ENCODE measurements around the gene GYPC.

Gene GYPC

GRCh38 chr2:126676221-126677175 lies 20.5 kb downstream of the GYPC start:
- TF ChIP-seq CTCF (IDR thresholded peaks at IDR 0.05), result no peak

- no peak for TF ChIP-seq CTCF (IDR thresholded peaks at IDR 0.05)
These were observed 21.2 kb downstream of the GYPC start for GRCh38 chr2:126677176-126677538.

GRCh38 chr2:126678269-126679065 lies 22.5 kb downstream of the GYPC start:
- TF ChIP-seq CTCF (IDR thresholded peaks at IDR 0.05), result no peak

DNA sequence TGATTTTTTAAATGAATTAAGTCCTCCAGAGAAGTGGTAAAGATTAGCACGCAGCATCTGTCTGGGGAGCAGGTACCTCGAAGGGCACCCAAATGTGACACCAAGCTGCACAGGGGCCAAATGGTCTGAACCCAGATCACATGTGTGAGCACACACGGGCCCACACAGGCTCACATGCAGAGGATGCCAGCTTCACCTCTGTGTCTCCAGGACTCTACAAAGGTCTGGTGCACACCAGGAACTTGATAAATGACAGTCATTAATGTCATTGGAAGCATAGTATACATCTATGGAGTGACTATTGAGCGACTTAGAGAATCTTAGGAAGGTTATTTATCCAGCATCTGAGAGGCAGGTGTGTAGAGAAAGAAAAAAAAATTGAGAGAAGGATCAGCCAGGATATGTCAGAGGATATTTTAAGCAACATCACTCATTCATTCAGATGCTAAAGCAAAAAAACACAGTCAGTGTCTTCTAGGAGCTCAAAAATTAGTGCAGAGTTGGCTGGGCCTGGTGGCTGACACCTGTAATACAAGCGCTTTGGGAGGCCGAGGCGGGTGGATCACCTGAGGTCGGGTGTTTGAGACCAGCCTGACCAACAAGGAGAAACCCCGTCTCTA lies 23.2 kb downstream of the GYPC start:
- no peak for TF ChIP-seq CTCF (IDR thresholded peaks at IDR 0.05)

DNA sequence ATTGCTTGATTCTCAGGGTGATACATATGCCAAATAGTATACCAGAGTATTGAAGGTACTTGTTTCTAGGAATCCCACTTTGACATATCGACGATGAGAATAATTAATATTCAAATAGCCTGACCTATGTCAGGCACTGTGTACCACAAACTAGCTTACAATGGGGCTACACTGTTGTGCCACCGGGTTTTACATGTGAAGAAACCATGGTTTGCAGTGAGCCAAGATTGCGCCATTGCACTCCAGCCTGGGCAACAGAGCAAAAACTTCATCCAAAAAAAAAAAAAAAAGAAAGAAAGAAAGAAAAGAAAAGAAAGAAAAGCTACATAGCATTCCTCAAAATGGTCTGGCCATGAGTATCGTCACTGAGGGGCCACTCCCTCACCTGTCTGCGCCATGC lies 25.5 kb downstream of the GYPC start:
- no peak for TF ChIP-seq CTCF (IDR thresholded peaks at IDR 0.05)

- TF ChIP-seq CTCF (IDR thresholded peaks at IDR 0.05), result no peak
These were observed 29.7 kb downstream of the GYPC start for GRCh38 chr2:126685629-126686028.

DNA sequence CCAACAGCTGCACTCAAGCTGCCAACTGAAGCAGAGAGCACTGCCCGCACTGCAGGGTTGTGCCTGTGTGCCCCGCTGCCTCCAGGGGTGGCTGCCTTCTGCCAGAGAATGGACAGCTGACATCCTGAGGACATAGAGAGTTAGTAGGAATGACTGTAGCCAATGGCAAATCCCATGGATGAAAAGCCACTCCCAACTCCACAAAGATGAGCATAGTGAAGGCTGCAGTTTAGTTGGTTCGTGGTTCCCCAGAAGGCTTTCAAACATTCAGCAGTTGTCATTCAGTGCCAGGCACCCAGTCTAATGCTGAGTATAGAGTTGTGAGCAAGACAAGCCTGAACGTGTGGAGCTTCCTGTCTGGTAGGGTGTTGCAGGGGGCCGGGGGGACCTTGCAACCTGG lies 30.3 kb downstream of the GYPC start:
- no peak for TF ChIP-seq CTCF (IDR thresholded peaks at IDR 0.05)

Data from LNCAP (cell line).